Endodermal cell (in vitro differentiated cells): ENCODE results near the gene MRPL30. TPM values are rescaled to one million over a fixed set of nuclear protein-coding genes. Genes with fewer than 3 reads are reported as not detected.
A peak's percentile ranks its signal among the peaks of the same experiment; 100 is the strongest.

Experiments
- DNase-seq: peaks from one replicate; pipeline ENCODE4 v3.0.0-alpha.2; 2017
- H3K27ac ChIP-seq: 2 replicates; pipeline ENCODE4 v1.5.1; 2013; ENCODE audit warnings: mild to moderate bottlenecking, low read depth, low read length, moderate library complexity
- H3K27me3 ChIP-seq: 2 replicates; pipeline ENCODE4 v1.6.1; 2013; ENCODE audit warnings: mild to moderate bottlenecking, low read length, moderate library complexity; ENCODE audit not compliant: insufficient read depth, control insufficient read depth, poor library complexity, severe bottlenecking
- H3K36me3 ChIP-seq: 2 replicates; pipeline ENCODE4 v1.7.0; 2013; ENCODE audit warnings: mild to moderate bottlenecking, low read length, moderate library complexity; ENCODE audit not compliant: control insufficient read depth, insufficient read depth
- H3K4me1 ChIP-seq: one replicate; pipeline ENCODE4 v1.7.0; 2013; ENCODE audit warnings: low read length; ENCODE audit not compliant: control insufficient read depth, insufficient read depth
- H3K4me3 ChIP-seq: 2 replicates; pipeline ENCODE4 v1.5.1; 2013; ENCODE audit warnings: mild to moderate bottlenecking, low read length, moderate library complexity
- H3K9ac ChIP-seq: 2 replicates; pipeline ENCODE4 v1.6.1; 2013; ENCODE audit warnings: mild to moderate bottlenecking, low read length, moderate library complexity; ENCODE audit not compliant: poor library complexity, severe bottlenecking; ENCODE audit errors: extremely low read depth
- H3K9me3 ChIP-seq: 2 replicates; pipeline ENCODE4 v1.6.1; 2013; ENCODE audit warnings: mild to moderate bottlenecking, low read length, moderate library complexity; ENCODE audit not compliant: control insufficient read depth
- H3K27ac Mint-ChIP-seq: 2 replicates; pipeline ENCODE4 v1.8.0; 2020; ENCODE audit warnings: mixed read lengths
- H3K27me3 Mint-ChIP-seq: 2 replicates; pipeline ENCODE4 v1.8.0; 2021; ENCODE audit warnings: mild to moderate bottlenecking, mixed read lengths; ENCODE audit not compliant: insufficient read depth
- H3K36me3 Mint-ChIP-seq: 2 replicates; pipeline ENCODE4 v1.8.0; 2020; ENCODE audit warnings: low read depth, mixed read lengths
- H3K4me1 Mint-ChIP-seq: 2 replicates; pipeline ENCODE4 v1.8.0; 2020; ENCODE audit warnings: mixed read lengths
- H3K4me3 Mint-ChIP-seq: 2 replicates; pipeline ENCODE4 v1.8.0; 2020; ENCODE audit warnings: mild to moderate bottlenecking, moderate library complexity, mixed read lengths
- H3K9me3 Mint-ChIP-seq: 2 replicates; pipeline ENCODE4 v1.8.0; 2020; ENCODE audit warnings: mild to moderate bottlenecking, mixed read lengths
- WGBS, 2 experiments: methylation state at CpG; one replicate each; pipeline versions ENCODE4 v1.1.5 to v1.1.7; 2013; ENCODE audit warnings: missing lambda C conversion rate in 2 of 2, mixed read lengths in 1 of 2; ENCODE audit not compliant: insufficient coverage in 1 of 2, insufficient read length in 1 of 2; 5-methylcytosine and 5-hydroxymethylcytosine counted together
- total RNA-seq, 2 donors: library from RNA; stranded (reverse); fragmentation: NEBNext Ultra II Directional in 1 of 2; extraction: Animal tissue kit (Norgen Biotek cat#: 25700) in 1 of 2; gene quantifications; 2 replicates in 1 of 2; 3 replicates in 1 of 2; pipeline ENCODE4 v1.2.1, GENCODE V29; 2021
- TF ChIP-seq, protein P1 (sequence below): fragments of 200-600 bp; sonication (generic); conservative IDR thresholded peaks from 2 replicates; pipeline ENCODE4 v1.5.0; 2021; ENCODE audit warnings: antibody characterized with exemption, mild to moderate bottlenecking

MRPL30 gene
- total RNA-seq, 2 donors from 2014 or later, result 39.8 to 46.1 TPM

DNA sequence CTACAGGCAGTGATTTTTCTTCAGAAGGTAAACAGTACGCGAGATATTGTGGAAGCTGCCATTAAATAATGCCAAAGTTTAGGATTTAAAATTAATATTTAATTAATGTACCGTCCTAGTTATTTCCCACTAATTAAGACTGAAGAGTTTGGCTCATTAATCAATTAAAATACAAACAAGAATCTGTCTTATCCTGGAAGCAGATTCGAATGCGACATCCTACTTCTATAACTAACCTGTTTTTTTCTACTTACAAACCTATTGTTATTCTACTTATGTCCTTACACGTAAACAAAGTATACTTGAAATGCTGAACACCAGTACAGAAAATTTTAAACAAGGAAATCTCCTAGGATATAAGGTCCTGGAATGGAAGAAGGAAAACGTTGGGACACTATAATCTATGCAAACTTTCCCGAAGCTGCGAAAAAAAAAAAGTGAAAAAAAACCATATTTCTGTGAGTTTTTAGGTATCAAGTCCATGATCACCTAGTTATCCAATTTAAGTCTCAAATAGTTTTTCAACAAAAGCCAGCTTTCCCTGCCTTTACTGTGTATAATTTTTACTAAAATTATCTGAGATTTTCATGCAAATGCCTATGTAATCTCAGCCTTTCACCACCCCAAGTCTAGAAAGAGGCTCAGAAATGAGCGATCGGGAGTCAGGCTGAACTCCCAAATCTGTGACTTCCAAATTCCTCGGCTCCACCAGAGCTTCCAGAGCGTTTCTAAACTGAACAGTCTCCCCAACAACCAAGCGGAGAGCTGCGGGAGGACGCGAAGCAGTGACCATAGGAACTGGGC is 40.7 kb upstream of the MRPL30 start:
- Histone ChIP-seq H3K9ac (peak overlapping the region; percentile 28), H3K9me3 (peaks cover 26% of the 10 kb centered on the region), H3K4me3 (peak overlapping the region; percentile 92), H3K27me3 (no peaks in the 10 kb centered on the region), H3K36me3 (no peaks in the 10 kb centered on the region), H3K4me1 (no peaks in the 10 kb centered on the region), H3K27ac (no peak overlapping the region)
- peaks cover 8% of the 10 kb centered on the region for H3K4me1 Mint-ChIP-seq
- WGBS, 2 experiments, result 25 to 31% methylated on average over 4 to 17 of the region's 17 CpGs
- peak overlapping the region; percentile 92 for H3K4me3 Mint-ChIP-seq
- peaks cover 8% of the 10 kb centered on the region for H3K27me3 Mint-ChIP-seq
- H3K36me3 Mint-ChIP-seq, result peaks cover 14% of the 10 kb centered on the region
- peak overlapping the region; percentile 94 for H3K27ac Mint-ChIP-seq
- DNase-seq, result no peak
- H3K9me3 Mint-ChIP-seq, result peaks cover 32% of the 10 kb centered on the region
- TF ChIP-seq, protein P1, sequence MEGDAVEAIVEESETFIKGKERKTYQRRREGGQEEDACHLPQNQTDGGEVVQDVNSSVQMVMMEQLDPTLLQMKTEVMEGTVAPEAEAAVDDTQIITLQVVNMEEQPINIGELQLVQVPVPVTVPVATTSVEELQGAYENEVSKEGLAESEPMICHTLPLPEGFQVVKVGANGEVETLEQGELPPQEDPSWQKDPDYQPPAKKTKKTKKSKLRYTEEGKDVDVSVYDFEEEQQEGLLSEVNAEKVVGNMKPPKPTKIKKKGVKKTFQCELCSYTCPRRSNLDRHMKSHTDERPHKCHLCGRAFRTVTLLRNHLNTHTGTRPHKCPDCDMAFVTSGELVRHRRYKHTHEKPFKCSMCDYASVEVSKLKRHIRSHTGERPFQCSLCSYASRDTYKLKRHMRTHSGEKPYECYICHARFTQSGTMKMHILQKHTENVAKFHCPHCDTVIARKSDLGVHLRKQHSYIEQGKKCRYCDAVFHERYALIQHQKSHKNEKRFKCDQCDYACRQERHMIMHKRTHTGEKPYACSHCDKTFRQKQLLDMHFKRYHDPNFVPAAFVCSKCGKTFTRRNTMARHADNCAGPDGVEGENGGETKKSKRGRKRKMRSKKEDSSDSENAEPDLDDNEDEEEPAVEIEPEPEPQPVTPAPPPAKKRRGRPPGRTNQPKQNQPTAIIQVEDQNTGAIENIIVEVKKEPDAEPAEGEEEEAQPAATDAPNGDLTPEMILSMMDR, result no peak

DNA sequence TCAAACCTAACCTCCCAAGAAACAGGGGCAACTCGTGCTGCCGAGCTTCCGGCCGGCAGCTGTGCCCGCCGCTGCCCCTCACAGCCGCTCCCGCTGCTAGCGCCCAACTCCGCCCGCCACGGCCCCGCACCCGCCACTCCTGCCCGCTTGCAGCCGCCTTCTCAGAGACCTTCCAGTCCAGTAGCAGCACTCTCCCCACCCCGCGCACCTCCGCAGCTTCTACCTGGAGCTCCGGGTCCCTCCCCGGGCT is 40.2 kb upstream of the MRPL30 start:
- H3K4me1 Mint-ChIP-seq, result peaks cover 8% of the 10 kb centered on the region
- DNase-seq, result no peak
- Histone ChIP-seq H3K9ac (peak overlapping the region; percentile 28), H3K4me1 (no peaks in the 10 kb centered on the region), H3K36me3 (no peaks in the 10 kb centered on the region), H3K27ac (no peak overlapping the region), H3K27me3 (no peaks in the 10 kb centered on the region), H3K9me3 (peaks cover 22% of the 10 kb centered on the region), H3K4me3 (peak overlapping the region; percentile 92)
- H3K36me3 Mint-ChIP-seq, result peaks cover 12% of the 10 kb centered on the region
- H3K4me3 Mint-ChIP-seq, result peak overlapping the region; percentile 92
- peaks cover 8% of the 10 kb centered on the region for H3K27me3 Mint-ChIP-seq
- peak overlapping the region; percentile 94 for H3K27ac Mint-ChIP-seq
- 0% methylated on average over 2 to 21 of the region's 21 CpGs for WGBS, 2 experiments
- TF ChIP-seq, protein P1, result no peak
- H3K9me3 Mint-ChIP-seq, result peaks cover 28% of the 10 kb centered on the region

DNA sequence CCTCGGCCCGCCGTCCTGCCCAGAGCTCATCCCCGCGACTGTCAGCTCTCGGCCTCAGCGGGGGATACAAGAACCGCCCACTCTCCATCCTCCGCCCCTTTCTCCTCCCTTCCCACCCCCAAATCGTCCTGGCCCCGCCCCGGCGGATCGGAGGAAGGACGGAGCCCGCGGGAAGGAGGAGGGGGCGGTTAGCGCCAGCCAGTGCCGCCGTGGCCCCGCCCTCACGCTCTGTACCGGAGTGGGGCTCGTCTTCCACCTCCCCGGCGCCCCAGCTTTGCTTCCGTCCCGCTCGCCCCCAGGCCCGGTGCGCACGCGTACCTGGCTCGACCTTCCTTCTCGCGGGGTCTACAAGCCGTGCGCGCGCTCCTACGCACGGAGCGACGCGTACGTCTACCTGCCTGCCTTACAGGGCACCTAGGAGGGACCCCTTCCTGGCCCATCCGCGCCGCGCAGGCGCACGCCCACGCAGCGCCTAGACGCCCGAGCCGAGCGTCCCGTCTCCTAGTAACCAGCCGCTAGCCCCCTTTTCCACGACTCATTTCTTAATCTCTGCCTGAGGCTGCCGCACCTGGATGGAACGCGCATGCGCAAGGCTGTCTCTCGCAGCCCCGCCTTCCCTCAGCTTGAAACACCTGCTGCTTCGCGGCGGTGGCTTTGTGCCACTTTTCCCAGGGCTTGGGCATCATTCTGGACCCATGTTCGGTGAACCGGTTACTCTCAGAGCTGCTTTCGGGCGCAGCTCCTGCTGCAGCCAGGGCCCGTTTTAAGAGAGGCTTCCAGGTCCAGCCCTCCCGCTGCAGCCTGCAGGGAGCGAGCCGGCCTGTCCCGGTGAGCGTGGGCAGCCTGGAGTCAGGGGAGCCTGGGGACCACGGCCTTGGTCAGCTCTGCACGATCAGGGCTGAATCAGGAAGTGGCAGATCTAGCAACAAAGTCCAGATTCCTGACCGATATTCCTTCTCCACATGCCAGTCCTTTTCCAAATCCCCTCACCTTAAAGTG is 39.6 kb upstream of the MRPL30 start, which contains the start of gene C2orf15:
TSS of gene C2orf15 (plus strand) at position 598 of the 999 bp plus-strand sequence. CDS start 8,852 bp downstream, outside the sequence.
- Histone ChIP-seq H3K4me1 (no peaks in the 10 kb centered on the region), H3K9ac (peak within 1 kb of the TSS; percentile 73), H3K27me3 (no peaks in the 10 kb centered on the region), H3K4me3 (peak within 1 kb of the TSS; percentile 92), H3K27ac (peak within 1 kb of the TSS; percentile 66), H3K9me3 (peaks cover 17% of the 10 kb centered on the region), H3K36me3 (no peaks in the 10 kb centered on the region)
- TF ChIP-seq, protein P1, result no peak
- Mint-ChIP-seq H3K27me3 (peaks cover 8% of the 10 kb centered on the region), H3K4me3 (peak within 1 kb of the TSS; percentile 92), H3K27ac (peak within 1 kb of the TSS; percentile 94), H3K9me3 (peaks cover 23% of the 10 kb centered on the region), H3K4me1 (peaks cover 8% of the 10 kb centered on the region), H3K36me3 (peaks cover 12% of the 10 kb centered on the region)
- 0% methylated on average over 39 to 84 of the region's 84 CpGs for WGBS, 2 experiments
- peak; percentile 98 for DNase-seq
